HTR-8/SVneo (cell line): Measurements from ENCODE around the gene LRRC63.
"Not testable (repeated sequence)": the region's sequence is repeated elsewhere in the genome, so short reads cannot be mapped to it uniquely, and the experiment has no call there.

Source experiments
- DNase-seq: peaks from one replicate; pipeline ENCODE4 v3.0.0; 2011; ENCODE audit warnings: low spot score, mixed read lengths; ENCODE audit not compliant: insufficient read length
- FAIRE-seq: peaks from 2 replicates; lab custom pipeline; 2011; peaks lifted over from hg19 to GRCh38; lab: Jason Lieb, UNC

LRRC63 gene

GRCh38 chr13:46211483-46212351 is at the start of gene LRRC63:
LRRC63 (plus strand) TSS chr13:46211928; CDS start chr13:46213035, 1,107 bp downstream.
- FAIRE-seq (no peak), DNase-seq (peak; percentile 23)

- not testable (repeated sequence) for FAIRE-seq, DNase-seq
Measured at GRCh38 chr13:46162741-46163140, 49.0 kb upstream of the LRRC63 start.

GRCh38 chr13:46164661-46165060 is 47.1 kb upstream of the LRRC63 start:
- no peak for FAIRE-seq
- DNase-seq = no peak

GRCh38 chr13:46165485-46166223 is 46.1 kb upstream of the LRRC63 start:
- DNase-seq (no peak), FAIRE-seq (no peak)

GRCh38 chr13:46166224-46166584 is 45.5 kb upstream of the LRRC63 start:
- DNase-seq (no peak), FAIRE-seq (no peak)

- no peak for FAIRE-seq
- no peak for DNase-seq
Measured at GRCh38 chr13:46166947-46167610, 44.6 kb upstream of the LRRC63 start.

- FAIRE-seq = no peak
- no peak for DNase-seq
Measured at GRCh38 chr13:46168341-46168740, 43.4 kb upstream of the LRRC63 start.

GRCh38 chr13:46168783-46169182 is 42.9 kb upstream of the LRRC63 start:
- FAIRE-seq (no peak), DNase-seq (no peak)

GRCh38 chr13:46169758-46170157 is 42.0 kb upstream of the LRRC63 start:
- FAIRE-seq = no peak

GRCh38 chr13:46170268-46170667 is 41.5 kb upstream of the LRRC63 start:
- FAIRE-seq (no peak), DNase-seq (no peak)

More at GRCh38 chr13:46169758-46170157, 42.0 kb upstream of the LRRC63 start:
- DNase-seq = no peak

- FAIRE-seq (no peak), DNase-seq (no peak)
Measured at GRCh38 chr13:46170687-46171086, 41.0 kb upstream of the LRRC63 start.

GRCh38 chr13:46171217-46171616 is 40.5 kb upstream of the LRRC63 start:
- no peak for FAIRE-seq
- no peak for DNase-seq

GRCh38 chr13:46171739-46172138 is 40.0 kb upstream of the LRRC63 start:
- no peak for FAIRE-seq
- DNase-seq = no peak

- FAIRE-seq (no peak), DNase-seq (no peak)
Measured at GRCh38 chr13:46172531-46172991, 39.2 kb upstream of the LRRC63 start.

- FAIRE-seq (no peak), DNase-seq (no peak)
Measured at GRCh38 chr13:46173656-46174055, 38.1 kb upstream of the LRRC63 start.

- FAIRE-seq (no peak), DNase-seq (no peak)
Measured at GRCh38 chr13:46176756-46177155, 35.0 kb upstream of the LRRC63 start.

GRCh38 chr13:46178143-46178542 is 33.6 kb upstream of the LRRC63 start:
- DNase-seq = no peak
- FAIRE-seq = no peak

- no peak for DNase-seq
- no peak for FAIRE-seq
Measured at GRCh38 chr13:46178821-46179220, 32.9 kb upstream of the LRRC63 start.

GRCh38 chr13:46179491-46179908 is 32.2 kb upstream of the LRRC63 start:
- DNase-seq = no peak
- FAIRE-seq = no peak

- DNase-seq = no peak
- no peak for FAIRE-seq
Measured at GRCh38 chr13:46179969-46180763, 31.6 kb upstream of the LRRC63 start.
